Measurements from ENCODE around the gene ASZ1.

ASZ1 gene

DNA sequence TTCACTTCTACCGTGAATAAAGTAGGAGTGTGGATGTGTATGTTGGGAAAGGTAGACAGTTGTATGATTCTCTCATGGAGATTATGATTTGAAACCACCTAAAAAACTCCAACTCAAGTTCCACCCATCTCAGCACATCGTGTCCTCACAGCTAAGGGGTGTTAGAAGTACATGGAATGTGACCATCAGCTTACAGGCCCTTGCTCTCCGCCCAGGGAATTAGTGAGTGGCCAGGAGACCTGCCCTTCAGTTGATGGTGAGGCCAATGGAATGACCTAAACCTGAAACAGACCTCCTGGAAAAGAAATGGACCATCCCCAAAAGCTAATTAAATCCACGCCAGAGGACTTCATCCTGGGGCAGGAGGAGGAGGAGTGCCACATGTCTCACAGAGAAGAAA is 102.3 kb downstream of the ASZ1 start:
- Mint-ChIP-seq H3K27ac (no peak overlapping the region), H3K4me1 (peaks cover 17% of the 10 kb centered on the region), H3K27me3 (ENCODE audit: low read depth, poor library complexity) (peaks cover 83% of the 10 kb centered on the region), H3K4me3 (peak overlapping the region; percentile 90), H3K36me3 (ENCODE audit: low read depth) (peaks cover 23% of the 10 kb centered on the region), H3K9me3 (peaks cover 39% of the 10 kb centered on the region)
- no peak for DNase-seq
- TF ChIP-seq, protein P1, sequence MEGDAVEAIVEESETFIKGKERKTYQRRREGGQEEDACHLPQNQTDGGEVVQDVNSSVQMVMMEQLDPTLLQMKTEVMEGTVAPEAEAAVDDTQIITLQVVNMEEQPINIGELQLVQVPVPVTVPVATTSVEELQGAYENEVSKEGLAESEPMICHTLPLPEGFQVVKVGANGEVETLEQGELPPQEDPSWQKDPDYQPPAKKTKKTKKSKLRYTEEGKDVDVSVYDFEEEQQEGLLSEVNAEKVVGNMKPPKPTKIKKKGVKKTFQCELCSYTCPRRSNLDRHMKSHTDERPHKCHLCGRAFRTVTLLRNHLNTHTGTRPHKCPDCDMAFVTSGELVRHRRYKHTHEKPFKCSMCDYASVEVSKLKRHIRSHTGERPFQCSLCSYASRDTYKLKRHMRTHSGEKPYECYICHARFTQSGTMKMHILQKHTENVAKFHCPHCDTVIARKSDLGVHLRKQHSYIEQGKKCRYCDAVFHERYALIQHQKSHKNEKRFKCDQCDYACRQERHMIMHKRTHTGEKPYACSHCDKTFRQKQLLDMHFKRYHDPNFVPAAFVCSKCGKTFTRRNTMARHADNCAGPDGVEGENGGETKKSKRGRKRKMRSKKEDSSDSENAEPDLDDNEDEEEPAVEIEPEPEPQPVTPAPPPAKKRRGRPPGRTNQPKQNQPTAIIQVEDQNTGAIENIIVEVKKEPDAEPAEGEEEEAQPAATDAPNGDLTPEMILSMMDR (IDR thresholded peaks at IDR 0.05) = no peak

DNA sequence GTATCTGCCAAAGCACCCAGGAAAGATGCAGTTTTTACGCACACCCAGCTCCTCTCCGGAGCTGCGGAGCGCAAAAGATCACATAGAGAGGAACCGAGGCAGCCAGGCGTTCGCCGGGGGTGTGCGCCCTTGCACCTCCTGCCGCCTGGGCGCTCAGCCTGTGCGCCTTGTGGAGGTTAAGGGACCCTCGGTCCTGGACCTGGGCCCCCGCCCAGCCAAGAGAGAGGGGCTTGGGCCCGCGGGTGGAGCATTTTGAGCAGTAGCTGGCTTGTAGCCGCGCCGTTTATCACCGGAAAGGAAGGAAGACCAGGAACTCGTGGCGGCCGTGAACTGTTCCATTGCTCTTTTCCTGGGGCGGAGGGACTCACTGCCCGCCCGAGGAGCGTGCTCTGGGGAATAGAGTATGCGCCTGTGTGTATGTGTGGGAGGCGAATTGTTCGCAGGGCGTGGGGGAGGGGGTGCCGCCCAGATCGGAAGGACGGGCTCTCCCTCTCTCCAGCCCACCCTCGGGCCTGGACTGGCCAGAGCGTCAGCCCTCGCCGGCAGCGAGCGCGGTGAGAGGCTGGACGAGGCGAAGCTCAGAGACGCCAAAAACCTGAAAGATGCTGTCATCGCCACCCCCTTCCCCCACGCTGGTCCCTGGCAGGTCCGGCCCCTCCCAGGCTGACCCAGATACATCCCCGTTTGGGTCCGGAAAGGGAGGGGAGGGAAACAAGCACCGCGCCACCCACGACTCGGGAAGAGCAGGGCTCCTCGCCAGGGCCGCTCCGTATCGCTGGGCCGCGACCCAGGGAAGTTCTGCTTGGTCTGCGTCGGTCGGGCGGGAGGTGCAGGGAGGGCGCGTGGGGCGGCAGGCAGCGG is 103.2 kb downstream of the ASZ1 start:
- H3K27me3 Mint-ChIP-seq (ENCODE audit: low read depth, poor library complexity) = peaks cover 88% of the 10 kb centered on the region
- peaks cover 23% of the 10 kb centered on the region for H3K36me3 Mint-ChIP-seq (ENCODE audit: low read depth)
- TF ChIP-seq, protein P1 (IDR thresholded peaks at IDR 0.05) = no peak
- H3K4me3 Mint-ChIP-seq = peak overlapping the region; percentile 90
- DNase-seq = peak; percentile 61
- H3K27ac Mint-ChIP-seq = no peak overlapping the region
- peaks cover 17% of the 10 kb centered on the region for H3K4me1 Mint-ChIP-seq
- peaks cover 37% of the 10 kb centered on the region for H3K9me3 Mint-ChIP-seq

GRCh38 chr7:117323305-117323850 is 103.9 kb downstream of the ASZ1 start:
- TF ChIP-seq, protein P1 (IDR thresholded peaks at IDR 0.05) = no peak
- Mint-ChIP-seq H3K27me3 (ENCODE audit: low read depth, poor library complexity) (peaks cover 90% of the 10 kb centered on the region), H3K4me1 (peaks cover 17% of the 10 kb centered on the region), H3K9me3 (peaks cover 32% of the 10 kb centered on the region), H3K36me3 (ENCODE audit: low read depth) (peaks cover 18% of the 10 kb centered on the region), H3K27ac (no peak overlapping the region), H3K4me3 (peak overlapping the region; percentile 90)
- DNase-seq = no peak

- peaks cover 18% of the 10 kb centered on the region for H3K36me3 Mint-ChIP-seq (ENCODE audit: low read depth)
- H3K4me1 Mint-ChIP-seq = peaks cover 17% of the 10 kb centered on the region
- peak; percentile 54 for DNase-seq
- H3K9me3 Mint-ChIP-seq = peaks cover 27% of the 10 kb centered on the region
- H3K4me3 Mint-ChIP-seq = peak within 1 kb of the TSS; percentile 90
- TF ChIP-seq, protein P1 (IDR thresholded peaks at IDR 0.05) = no peak
- H3K27me3 Mint-ChIP-seq (ENCODE audit: low read depth, poor library complexity) = peaks cover 95% of the 10 kb centered on the region
- H3K27ac Mint-ChIP-seq = no peak within 1 kb of the TSS
Observed at GRCh38 chr7:117322741-117323304, 104.5 kb downstream of the ASZ1 start, which contains the start of gene WNT2. Gene WNT2 (minus strand): TSS chr7:117323058. CDS start chr7:117322989, 69 bp downstream.

- H3K36me3 Mint-ChIP-seq (ENCODE audit: low read depth) = no peaks in the 10 kb centered on the region
- H3K9me3 Mint-ChIP-seq = peaks cover 6% of the 10 kb centered on the region
- DNase-seq = no peak
- no peak overlapping the region for H3K27ac Mint-ChIP-seq
- TF ChIP-seq, protein P1 (IDR thresholded peaks at IDR 0.05) = no peak
- peaks cover 76% of the 10 kb centered on the region for H3K27me3 Mint-ChIP-seq (ENCODE audit: low read depth, poor library complexity)
- H3K4me1 Mint-ChIP-seq = peaks cover 17% of the 10 kb centered on the region
- H3K4me3 Mint-ChIP-seq = no peak overlapping the region
Observed at GRCh38 chr7:117320523-117320922, 106.8 kb downstream of the ASZ1 start.
